Thyroid gland (tissue), 4 donors: ENCODE measurements around the gene TTLL5.

Experiments
- CTCF ChIP-seq, 6 experiments: fragments of 200-600 bp in 3 of 6; fragments of 450-650 bp in 3 of 6; sonication (generic) in 3 of 6; IDR thresholded peaks; one replicate each; pipeline ENCODE4 v1.5.1; 2016 to 2019; ENCODE audit warnings: antibody characterized with exemption in 6 of 6, mild to moderate bottlenecking in 2 of 6, inconsistent platforms in 1 of 6, moderate library complexity in 1 of 6
- POLR2A ChIP-seq, 2 donors: fragments of 450-650 bp; IDR thresholded peaks; one replicate each; pipeline ENCODE4 v1.6.1; 2017; ENCODE audit warnings: antibody characterized with exemption in 2 of 2, mild to moderate bottlenecking in 2 of 2, moderate library complexity in 1 of 2

- TF ChIP-seq CTCF (IDR thresholded peaks at IDR 0.05) (no peak), POLR2A (IDR thresholded peaks at IDR 0.05) (no peak)
These were observed 120.0 kb downstream of the TTLL5 start for GRCh38 chr14:75781096-75781495.
